Uterus (tissue), 2 donors: Measurements from ENCODE around the gene ZNF829.

ENCODE experiments used
- POLR2A ChIP-seq, 2 donors: fragments of 450-650 bp; IDR thresholded peaks; one replicate each; pipeline ENCODE4 v1.6.1; 2016; ENCODE audit warnings: antibody characterized with exemption in 2 of 2, mild to moderate bottlenecking in 1 of 2, moderate library complexity in 1 of 2
- TF ChIP-seq, protein P1 (sequence below), 4 experiments: fragments of 200-600 bp in 2 of 4; fragments of 450-650 bp in 2 of 4; sonication (generic) in 2 of 4; IDR thresholded peaks; one replicate each; pipeline ENCODE4 v1.5.1; 2016 to 2019; ENCODE audit warnings: antibody characterized with exemption in 4 of 4, mild to moderate bottlenecking in 2 of 4, moderate library complexity in 1 of 4

DNA sequence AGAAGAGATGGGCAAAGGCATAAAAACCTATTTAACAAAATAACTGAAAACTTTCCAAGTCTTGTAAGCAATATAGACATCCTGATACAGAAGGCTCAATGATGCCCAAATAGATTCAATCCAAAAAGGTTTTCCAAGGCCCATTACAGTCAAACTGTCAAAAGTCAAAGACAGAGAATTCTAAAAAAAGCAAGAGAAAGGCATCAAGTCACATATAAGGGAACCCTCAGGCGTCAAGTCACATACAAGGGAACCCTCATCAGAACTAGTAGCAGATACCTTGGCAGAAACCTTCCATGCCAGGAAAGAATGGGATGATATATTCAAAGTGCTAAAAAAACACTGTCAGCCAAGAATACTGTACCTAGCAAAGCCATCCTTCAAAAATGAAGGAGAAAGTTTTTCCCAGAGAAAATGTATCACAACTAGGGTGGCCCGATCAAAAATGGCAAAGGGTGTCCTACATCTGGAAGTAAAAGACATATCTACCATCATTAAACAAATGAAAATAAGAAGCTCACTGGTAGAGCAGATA lies 21.2 kb downstream of the ZNF829 start:
- TF ChIP-seq, protein P1, sequence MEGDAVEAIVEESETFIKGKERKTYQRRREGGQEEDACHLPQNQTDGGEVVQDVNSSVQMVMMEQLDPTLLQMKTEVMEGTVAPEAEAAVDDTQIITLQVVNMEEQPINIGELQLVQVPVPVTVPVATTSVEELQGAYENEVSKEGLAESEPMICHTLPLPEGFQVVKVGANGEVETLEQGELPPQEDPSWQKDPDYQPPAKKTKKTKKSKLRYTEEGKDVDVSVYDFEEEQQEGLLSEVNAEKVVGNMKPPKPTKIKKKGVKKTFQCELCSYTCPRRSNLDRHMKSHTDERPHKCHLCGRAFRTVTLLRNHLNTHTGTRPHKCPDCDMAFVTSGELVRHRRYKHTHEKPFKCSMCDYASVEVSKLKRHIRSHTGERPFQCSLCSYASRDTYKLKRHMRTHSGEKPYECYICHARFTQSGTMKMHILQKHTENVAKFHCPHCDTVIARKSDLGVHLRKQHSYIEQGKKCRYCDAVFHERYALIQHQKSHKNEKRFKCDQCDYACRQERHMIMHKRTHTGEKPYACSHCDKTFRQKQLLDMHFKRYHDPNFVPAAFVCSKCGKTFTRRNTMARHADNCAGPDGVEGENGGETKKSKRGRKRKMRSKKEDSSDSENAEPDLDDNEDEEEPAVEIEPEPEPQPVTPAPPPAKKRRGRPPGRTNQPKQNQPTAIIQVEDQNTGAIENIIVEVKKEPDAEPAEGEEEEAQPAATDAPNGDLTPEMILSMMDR (IDR thresholded peaks at IDR 0.05) = no peak
- TF ChIP-seq POLR2A (IDR thresholded peaks at IDR 0.05) = no peak
